Left forelimb (tissue), 1 donor: ENCODE measurements around the gene CEP295NL.
"Not testable (repeated sequence)": the region's sequence is repeated elsewhere in the genome, so short reads cannot be mapped to it uniquely, and the experiment has no call there.

Experiments
- DNase-seq: peaks from one replicate; pipeline ENCODE4 v3.0.0-alpha.2; 2018; ENCODE audit warnings: low spot score

The CEP295NL gene

DNA sequence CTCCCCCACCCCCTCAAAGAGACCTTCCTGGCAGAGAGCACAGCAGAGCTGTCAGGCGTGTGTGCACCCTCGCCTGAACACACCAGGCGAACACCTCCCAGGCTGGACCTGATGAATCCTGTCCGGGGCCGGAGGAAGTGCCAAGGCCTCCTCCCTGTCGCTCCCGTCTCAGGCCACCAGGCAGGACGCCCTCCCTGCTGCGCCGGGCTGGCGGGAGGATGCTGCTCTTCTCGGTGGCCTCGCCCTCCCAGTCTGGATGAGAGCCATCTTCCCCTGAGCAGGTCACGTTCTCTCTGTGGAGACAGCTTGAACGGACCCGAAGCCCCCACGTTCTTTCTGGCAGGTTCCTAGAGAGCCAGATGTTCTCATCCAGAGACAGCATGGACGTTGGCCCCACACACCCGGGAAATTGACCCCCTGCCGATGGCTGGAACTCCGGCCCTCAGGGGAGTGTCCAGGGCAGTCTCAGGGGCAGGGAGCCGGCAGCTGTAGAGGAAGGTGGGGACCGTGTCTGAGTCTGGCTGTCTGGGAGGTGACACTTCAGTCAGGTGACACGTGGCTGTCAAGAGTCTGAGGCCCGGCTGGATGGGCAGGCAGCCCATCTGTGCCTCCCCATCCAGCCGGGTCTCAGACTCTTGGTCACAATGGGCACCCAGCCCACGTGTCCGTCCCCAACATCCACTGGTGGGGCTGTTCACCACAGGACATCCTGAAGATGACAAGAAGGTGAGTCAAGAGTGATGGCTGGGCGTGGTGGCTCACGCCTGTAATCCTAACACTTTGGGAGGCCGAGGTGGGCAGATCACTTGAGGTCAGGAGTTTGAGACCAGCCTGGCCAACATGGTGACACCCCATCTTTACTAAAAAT is 27.1 kb upstream of the CEP295NL start:
- no peak for DNase-seq

DNA sequence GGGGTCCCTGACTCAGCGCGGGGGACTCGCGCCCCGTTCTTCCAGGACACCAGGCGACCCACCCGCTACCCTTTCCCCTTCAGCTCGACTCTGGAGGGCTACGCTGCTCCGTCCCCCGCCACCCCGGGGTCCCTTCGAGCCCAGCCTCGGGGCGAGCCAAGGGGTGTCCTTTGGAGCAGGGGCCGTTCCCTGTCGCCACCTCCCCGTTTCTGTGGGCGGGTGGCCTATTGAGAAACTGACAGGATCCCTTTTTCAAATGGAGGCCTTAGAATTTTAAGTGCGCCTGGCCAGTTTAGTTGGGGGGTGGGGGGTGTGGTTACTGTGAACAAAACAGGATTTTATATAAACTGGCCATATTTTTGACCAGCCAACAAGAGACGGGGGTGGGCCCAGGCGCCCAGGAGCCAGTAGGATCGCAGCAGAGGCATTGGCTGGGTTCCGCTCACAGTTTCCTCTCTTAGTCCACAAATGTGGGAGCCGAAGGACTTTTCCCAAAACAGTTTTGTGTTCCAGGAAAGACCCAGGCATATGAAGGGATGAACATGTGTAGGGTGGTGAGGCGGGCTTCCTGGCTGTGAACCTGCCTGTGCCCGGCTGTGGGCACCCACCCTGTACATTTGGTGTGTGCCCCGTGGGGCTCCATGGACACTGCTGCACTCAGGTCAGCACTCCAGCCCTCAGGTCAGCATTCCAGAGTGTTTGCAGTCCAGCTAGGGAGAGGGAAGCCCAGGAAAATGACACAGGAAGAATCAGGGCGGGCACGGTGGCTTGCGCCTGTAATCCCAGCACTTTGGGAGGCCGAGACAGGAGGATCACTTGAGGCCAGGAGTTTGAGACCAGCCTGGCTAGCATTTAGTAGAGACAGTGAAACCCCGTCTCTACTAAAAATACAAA is 22.9 kb upstream of the CEP295NL start:
- DNase-seq = peak; percentile 86

DNA sequence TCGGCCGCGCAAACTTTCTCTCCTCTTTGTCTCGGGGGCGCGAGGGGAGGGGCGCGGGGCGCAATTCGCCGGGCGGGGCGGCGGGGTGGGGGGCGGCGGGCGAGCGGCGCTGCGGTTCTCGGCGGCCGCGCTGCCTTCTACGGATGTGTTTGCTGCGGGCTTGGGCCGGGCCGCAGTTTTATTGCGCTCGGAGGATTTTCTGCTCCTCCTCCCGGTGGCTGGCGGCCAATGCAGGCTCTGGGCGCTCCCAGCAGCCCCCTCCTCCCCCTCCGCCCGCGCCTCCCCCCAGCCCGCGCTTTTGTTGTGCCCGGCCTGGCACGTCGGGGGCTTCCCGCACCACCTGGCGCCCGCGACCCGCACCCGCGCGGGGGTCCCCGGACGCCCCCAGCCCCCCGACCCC is 22.2 kb upstream of the CEP295NL start, which contains the start of gene TIMP2:
Gene TIMP2 (minus strand): TSS at position 154 of the 400 bp plus-strand sequence. CDS start 299 bp downstream, outside the sequence.
- peak; percentile 95 for DNase-seq

DNA sequence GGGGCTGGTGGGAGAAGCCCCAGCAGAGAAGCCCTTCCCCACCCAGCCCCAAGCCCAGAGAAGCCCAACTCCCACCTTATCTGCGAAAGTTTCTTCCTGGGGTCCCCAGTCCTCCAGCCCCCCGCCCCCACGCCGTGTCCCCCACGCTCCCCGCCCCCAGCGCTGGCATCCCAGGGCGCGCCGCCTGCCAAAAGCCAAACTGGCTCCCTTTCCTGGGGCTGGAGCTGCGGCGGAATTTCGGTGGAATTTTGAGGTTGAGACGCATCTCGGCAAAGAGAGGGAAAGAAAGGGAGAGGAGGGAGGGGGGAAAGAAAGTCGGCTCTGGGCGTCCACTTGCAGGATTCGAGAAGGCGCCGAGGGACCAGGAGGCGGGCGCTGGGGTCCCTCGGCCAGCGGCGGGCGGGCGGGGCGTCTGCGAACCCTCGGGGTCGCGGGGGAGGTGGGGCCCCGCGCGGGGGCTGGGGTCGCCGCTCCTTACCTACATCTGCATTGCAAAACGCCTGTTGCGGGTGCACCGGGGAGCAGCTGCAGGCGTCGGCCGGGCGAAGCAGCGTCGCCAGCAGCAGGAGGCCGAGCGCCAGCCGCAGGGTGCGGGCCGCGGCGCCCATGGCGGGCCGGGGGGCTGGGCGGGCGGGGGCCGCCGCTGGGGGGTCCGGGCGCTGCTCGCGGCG is 21.6 kb upstream of the CEP295NL start:
- no peak for DNase-seq

DNA sequence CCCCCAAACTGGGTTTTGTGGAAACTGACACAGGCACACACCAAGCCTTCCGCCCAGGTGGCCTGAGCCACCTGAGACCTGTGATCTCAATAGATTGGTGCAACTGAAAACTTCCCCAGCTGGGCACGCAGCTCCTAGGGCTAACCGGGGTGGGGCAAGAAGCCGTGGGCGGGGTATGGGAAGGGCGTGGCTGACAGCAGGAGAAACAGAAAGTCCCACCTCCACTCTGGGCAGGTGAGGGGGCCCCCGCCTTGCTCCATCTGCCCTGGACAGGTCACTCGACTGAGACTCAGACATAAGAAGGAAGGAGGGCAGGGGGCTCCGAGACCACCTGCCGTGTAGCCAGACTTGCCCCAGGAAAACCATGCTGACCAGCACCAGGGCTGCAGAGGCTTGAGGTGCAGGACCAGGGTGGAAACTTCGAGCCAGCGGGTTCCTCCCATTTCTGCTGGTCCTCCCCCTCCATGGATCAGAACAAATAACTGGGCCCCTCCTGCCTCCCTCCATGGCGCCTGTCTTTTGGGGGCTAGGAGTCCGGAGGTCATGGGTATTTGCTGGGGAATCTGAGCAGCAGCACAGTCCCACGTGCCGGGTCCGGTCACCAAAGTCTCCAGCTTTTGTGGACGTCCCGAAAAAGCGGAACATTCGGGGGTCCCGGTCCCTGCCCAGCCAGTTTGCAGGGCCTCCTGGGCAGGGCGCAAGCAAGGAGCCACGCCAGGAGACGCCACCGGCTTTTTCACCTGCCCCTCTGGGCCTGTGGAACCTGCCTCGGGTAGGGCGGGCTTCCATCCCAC is 20.9 kb upstream of the CEP295NL start:
- DNase-seq = no peak

DNA sequence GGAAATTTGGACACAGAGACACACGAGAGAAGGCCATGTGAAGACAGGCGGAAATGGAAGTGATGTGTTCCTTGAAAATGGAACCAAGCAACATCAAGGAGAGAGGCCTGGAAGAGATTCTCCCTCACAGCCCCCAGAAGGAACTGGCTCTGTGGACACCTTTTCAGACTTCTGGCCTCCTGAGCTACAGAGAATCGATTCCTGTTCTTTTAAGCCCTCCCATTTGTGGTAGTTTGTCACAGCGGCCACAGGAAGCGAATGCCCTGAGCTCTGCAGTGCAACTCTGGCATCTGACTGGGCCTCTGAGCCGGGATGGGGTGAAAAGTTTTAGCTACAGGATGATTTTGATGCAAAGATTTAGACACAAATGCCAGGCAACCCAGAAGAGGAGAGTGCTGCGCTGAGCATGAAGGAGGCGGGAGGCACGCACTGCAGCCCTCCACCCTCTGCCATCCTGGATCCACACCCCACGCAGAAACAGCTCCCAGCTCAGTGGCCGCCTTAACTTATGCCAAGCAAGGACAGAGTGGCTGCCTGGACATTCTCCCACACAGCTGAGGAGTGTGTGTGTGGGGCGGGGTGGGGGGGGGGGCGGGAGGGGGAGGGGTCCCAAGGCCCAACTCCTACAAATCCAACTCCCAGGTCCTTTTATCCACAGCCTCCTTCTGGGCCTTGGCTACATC is 20.0 kb upstream of the CEP295NL start:
- DNase-seq = no peak

DNA sequence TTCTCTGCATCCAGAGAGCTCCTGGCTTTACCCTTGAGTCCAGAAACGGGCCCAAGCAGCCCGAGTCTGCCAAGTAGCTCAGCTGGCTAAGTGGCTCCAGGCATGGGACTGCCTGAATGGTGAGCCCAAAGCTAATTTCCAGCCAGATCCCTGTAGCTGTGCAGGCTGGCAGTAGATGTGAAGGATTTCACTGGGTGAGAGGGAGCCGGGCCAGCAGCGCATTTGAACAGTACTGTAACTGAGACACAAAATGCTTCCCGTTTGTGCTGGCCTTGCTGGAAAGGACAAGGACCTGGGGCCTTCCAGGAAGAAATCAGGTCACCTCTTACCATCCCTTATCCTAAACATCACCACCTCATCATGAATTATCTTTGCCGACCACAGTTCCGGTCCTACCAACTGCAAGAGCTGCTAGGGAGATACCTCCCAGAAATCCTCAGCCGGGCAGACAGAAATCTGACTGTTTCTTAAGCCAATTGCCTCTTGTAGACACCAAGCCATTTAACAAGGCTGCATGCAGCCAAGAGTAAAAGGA is 18.5 kb upstream of the CEP295NL start:
- DNase-seq = no peak

DNA sequence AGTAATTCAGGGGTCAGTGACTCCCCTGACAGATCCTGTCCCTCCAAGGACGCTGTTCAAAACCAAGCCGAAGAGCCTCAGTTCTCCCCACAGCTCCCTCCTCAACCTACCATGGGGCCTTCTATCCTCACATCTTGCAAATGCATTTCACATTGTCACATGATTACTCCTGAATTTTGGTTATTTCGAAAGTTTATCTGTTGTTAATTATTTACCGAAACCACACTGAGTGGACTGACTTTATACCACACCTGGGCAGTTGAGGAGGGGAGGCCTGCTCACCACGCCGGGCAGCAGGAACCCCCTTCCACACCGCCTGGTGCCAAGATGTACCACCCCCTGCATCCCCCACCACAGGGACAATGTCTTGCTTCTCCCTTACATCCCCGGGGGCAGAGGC is 17.5 kb upstream of the CEP295NL start:
- no peak for DNase-seq

DNA sequence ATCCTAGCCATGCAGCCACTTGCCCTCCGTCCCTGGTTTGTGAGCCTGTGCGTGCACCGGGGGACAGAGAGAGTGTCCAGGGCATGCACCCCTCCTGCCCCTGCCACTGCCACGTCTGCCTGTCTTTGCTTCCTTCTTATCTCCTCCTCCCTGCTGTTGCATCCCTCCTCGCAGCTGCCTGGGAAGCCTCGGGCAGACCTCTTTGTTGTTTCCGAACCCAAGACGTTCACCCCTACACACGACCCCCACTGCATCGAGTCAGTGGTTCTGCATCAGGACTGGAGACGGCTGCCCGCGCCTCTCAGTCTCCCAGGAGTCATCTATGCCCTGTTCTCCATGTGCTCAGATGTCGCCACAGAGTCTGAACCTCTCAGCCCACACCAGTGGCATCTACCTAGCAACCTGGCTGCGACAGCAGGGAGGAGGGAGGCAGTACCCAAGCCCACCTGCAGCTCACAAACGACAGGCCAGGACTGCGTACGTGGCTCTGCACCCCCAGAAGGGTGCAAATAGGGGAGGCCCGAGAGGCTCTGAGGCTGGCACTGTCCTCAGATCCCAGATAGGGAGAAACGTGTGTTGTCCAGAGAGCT is 17.0 kb upstream of the CEP295NL start:
- no peak for DNase-seq

DNA sequence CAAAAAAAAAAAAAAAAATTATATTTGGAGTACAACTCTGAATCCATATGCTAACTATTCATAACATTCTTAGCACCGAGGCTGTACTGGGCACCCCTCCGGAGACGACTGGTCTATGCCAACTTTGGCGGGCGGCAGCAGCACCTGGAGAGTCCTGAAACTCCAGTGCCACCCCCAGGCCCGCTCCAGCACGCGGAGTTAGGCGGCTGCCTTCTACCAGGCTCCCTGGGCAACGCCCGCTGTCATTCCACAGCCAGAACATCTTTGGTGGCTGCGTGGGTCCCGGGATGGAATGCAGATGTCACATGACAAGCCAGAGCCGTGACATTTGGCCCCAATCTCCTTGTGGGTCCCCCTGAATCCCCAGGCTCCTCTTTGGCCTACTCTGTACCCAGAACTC is 16.0 kb upstream of the CEP295NL start:
- no peak for DNase-seq

DNA sequence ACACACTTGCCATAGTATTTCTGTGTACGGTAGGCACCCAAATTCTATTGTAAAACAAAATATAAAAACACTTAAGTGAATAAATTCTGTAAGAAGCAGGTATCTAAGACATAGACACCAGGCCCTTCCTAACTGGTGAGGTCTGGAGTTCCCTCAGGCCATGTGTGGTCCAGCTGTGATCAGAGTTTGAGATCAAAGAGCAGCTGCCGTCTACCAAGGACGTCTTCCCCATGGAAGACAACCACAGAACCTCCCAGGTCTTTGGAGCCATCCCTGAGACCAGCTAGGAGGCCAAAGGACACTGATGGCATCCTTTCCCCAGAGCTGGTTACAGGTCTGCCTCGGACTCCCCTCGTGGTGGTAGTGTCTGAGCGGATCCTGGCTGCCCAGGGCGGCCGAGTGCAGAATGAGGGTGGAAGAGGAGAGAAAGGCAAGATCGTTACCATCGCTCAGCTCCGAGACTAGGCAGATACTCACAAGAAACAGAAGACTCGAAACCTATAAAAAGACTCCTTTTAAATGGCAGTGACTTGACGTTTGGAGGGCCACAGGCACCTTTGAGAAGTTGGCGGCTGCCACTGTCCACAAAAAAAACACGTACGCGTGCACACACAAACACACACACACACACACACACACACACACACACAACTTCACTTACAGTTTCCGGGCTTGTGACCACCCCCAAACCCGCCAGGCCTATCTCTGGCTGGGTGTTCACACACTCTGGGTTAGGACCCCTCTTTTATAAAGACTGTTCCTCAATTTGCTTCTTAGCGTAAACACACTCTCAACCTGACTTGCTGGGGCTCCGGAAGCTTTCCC is 14.7 kb upstream of the CEP295NL start:
- no peak for DNase-seq

DNA sequence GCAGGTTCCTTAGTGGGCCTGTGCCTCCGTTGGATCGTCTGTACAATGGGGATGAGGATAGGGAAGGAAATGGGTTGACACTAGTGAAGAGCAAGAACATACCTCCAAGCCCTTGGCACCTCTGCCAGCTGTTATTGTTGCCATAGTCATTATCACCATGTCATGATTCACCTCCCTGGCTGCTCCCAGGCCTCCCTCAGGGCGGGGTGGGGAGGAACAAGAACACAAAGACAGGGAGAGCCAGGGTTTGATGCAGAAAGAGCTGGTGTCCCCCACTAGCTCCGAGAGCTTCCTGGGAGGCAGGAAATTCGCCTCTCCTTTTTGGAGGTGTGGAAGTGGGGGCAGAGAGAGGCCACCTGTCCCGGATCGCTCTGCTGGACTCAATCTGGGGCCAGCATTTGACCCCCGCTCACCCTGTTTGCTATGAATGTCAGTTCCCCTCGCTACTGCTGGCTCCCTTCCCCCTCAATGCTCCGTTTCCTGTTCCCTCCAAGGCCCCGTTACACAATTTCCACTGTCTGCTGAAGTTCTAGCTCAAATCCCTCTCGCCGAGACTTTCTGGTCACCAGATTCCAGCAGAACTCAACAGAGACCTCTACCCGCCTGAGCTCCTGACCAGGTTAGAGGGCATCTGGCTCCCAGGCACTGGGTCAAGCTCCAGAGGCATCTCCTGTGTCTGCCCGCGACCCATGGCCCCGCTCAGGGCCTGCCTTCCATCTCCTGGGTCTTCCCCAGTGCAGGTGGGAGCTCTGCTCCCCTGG is 13.1 kb upstream of the CEP295NL start:
- no peak for DNase-seq

DNA sequence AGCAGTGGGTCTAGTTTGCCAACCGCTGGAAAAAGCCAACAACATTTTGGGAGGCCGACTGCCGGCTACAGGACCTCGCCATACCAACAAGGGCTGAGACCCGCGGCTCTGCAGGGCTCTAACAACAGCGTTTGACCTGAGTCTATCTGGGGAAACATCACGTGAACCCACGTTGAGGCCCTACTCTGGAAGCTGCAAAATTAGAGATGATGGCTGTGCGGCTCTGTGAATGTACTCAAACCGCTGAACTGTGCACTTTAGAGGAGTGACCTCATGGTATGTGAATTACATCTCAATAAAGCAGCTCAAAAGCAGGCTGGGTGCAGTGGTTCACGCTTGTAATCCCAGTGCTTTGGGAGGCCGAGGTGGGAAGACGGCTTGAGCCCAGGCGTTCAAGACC is 10.1 kb upstream of the CEP295NL start:
- DNase-seq = no peak

DNA sequence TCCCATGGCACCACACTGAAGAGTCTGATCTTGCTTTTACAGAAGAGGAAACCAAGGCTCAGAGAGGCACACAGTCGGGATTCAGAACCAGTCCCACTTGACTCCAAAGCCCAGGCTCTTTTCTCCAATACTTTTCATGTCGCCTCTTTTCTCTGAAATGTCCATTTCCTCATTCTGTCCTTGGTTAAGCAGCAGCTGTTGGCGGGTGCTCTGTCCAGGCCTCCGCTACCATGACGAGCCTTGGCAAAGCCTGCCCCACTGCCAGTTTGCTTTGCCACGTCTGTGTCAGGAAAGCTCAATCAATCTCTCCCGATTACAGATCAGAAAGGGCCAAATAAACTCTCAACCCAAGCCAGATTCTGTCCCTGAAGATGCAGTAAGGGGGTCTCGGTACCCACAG is 9.1 kb upstream of the CEP295NL start:
- no peak for DNase-seq

DNA sequence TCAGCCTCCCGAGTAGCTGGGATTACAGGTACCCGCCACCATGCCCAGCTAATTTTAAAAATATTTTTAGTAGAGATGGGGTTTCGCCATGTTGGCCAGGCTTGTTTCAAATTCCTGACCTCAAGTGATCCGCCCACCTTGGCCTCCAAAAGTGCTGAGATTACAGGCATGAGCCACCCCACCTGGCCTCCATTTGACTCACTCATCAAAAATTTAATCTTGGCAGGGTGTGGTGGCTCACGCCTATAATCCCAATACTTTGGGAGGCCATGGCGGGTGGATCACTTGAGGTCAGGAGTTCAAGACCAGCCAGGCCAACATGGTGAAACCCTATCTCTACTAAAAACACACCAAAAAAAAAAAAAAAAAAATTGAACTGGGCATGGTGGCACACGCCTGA is 8.5 kb upstream of the CEP295NL start:
- not testable (repeated sequence) for DNase-seq

DNA sequence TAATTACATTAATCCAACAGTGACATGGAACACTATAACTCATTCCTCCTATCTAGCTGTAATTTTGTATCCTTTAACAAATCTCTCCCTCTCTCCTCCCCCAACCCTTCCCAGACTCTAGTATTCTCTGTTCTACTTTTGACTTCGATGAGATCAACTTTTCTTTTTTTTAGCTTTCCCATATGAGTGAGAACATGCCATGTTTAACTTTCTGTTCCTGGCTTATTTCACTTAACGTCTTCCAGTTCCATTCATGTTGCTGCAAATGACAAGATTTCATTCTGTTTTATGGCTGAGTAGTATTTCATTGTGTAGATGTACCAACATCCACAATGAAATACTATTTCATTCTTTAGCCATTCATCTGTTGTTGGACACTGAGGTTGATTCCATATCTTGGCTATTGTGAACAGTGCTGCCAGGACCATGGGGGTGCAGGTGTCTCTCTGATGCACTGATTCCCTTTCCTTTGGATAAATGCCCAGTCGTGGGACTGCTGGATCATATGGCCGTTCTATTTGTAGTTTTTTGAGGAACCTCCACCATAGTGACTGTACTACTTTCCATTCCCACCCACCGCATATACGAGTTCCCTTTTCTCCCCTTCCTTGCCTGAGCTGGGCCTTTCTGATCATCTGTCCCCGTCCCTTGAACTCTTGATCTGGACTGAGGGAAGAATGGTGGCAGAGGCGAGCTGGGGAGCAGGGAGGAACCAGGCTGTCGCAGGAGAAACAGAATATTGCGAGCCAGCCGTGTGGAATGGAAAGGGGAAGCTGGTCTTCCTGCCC is 7.7 kb upstream of the CEP295NL start:
- no peak for DNase-seq

DNA sequence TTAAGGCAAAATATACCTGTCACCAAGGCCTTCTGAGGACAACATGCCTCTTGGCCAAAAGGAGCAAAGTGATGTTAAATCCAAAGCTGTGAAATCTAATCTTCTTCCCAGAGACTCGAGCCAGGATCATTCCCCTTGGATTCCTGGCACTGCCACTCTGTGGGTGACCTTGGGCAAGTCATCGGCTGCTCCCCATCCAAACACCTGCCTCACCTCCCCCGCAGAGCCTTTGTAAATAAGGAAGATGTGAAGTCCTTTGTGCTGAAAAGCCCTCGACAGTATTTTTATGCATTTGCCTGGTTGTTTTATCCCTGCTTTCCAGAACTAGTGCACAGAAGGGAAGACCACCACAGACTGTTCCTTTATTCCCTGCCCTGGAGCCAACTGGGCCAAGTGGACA is 5.4 kb upstream of the CEP295NL start:
- DNase-seq = no peak

DNA sequence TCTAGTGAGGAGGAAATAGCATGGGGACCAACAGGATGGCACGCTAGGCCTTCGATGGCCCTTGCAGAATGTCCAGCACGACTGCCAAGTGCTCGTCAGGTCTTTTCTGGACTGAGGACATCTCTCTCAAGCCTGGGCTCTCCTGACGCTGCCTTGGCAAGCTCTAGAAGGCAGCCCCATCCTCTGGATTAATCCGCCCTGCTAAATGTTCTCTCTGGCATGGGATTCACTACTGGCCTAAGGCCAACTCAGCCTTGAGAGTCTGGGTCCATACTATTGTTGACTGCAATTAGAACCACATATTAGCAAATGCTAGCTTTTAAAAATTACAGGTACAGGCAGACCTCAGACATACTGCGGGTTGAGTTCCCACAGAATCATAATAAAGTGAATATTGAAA is 2.5 kb upstream of the CEP295NL start:
- no peak for DNase-seq
